Non-pigmented ciliary epithelial cell (primary cell): Measurements from ENCODE around the gene KCNQ1.
A peak's percentile ranks its signal among the peaks of the same experiment; 100 is the strongest.

Experiments
- DNase-seq: peaks from one replicate; pipeline ENCODE4 v3.0.0-alpha.2; 2010; ENCODE audit warnings: low read depth

KCNQ1 gene

GRCh38 chr11:2766166-2766565, 321.4 kb downstream of the KCNQ1 start:
- no peak for DNase-seq

DNA sequence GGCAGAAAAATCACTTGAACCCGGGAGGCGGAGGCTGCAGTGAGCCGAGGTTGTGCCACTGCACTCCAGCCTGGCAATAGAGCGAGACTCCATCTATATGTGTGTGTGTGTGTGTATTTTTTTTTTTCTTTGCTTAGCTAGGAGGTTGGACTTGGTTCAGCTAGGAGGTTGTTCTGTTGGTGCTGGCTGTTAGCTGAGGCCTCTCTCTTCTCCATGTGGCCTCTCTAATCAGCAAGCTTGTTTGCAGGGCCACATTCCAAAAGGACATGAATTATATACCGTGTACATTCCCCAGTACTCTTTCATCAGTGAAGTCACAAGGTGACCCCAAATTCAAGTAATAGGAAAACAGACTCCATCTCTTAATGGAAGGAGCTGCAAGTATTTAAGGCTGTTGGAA, 322.3 kb downstream of the KCNQ1 start:
- no peak for DNase-seq

- no peak for DNase-seq
Measured at GRCh38 chr11:2767801-2768200, 323.0 kb downstream of the KCNQ1 start.

- DNase-seq = peak; percentile 30
Measured at GRCh38 chr11:2768471-2769408, 323.9 kb downstream of the KCNQ1 start.

DNA sequence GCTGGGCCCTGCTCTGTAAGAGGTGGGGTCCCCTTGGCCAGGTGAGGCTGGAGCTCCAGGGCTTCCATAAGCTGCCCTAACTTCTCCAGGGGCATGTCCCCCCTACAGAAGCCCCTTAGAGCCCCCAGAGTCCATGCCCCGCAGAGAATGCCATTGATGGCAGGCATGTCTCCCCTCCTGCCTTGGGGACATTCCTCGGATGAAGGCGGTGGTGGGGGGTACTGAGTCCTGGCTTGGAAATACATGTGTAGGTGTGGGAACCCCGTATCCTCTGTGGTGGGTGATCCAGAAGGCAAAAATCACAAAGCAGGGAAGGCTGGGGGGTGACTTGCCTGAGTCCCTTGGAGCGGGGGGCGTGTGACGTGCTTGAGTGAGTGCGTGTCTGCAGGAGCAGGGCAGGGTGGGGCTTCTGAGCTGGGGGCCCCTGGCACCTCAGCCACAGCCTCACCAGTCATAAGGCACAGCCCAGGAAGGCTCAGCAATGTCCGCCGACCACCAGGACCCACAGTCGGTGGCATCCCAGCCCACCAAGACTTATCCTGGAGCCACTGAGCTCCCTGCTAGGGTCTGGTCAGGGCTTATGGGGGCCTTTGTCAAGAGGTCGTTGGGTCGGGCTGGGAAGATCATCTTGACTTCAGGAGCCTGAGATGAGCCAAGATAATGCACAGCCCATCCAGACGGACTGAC, 324.7 kb downstream of the KCNQ1 start:
- DNase-seq = no peak

DNA sequence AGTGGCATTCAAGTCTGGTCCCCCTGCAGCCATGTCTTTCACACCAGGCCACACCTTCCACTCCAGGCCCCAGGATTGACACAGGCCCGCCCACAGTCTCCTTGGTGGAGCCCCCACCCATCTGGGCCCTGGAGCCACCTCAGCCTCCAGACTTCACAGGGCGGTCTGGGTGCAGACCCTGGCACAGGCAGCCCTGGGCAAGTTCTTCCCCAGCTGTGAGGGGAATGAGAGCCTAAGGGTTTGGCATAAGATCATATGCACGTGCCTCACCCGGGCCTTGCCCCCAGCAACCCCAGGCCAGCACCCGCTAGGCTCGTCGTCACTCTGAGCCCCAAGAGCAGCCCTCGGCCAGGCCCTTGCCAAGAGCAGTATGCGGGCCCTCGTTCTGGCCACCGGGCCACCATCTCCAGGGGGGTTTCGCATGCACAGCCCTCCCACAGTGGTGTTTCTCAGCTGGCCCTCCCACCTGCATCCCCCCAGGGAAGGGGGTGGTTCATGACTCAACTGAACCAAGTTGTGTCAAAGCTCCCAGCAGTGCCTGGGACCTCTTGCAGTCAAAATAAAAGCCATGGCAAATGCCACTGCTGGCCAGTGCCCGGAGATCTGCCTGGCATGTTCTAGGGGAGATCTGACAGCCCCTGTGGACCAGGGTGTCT, 325.4 kb downstream of the KCNQ1 start:
- DNase-seq = no peak

GRCh38 chr11:2770761-2771301, 326.0 kb downstream of the KCNQ1 start:
- no peak for DNase-seq

DNA sequence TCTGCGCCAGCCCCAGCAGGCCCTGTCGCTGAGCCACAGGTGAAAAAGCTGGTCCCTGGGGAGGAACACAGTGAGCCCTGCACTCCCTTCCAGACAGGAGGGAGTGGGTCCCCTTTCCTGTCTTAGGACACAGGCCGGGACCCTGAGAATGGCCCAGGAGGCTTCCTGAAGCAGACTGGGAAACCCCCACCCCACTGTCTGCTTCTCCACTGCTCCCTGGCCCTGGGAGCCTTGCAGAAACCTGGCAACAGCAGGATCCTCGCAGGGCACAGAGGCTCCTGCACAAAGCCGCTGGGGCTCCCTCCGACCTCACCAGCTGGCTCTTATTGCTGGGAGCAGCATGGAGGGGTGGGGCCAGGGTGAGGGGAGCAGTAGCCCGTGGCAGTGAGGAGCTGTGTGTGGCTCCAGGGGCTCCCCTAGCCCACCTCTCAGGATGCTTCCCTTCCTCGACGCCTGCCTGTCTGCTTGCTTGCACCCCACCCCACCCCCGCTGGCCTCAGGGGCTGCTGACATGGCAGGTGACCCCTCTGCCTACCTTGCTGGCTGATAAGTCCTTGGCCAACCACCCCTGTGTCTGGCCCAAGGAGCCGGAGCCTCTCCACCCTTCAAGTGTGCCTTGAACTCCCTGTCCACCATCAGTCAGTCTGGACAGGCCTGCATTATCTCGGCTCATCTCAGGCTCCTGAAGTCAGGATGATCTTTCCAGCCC, 327.1 kb downstream of the KCNQ1 start:
- DNase-seq = no peak

DNA sequence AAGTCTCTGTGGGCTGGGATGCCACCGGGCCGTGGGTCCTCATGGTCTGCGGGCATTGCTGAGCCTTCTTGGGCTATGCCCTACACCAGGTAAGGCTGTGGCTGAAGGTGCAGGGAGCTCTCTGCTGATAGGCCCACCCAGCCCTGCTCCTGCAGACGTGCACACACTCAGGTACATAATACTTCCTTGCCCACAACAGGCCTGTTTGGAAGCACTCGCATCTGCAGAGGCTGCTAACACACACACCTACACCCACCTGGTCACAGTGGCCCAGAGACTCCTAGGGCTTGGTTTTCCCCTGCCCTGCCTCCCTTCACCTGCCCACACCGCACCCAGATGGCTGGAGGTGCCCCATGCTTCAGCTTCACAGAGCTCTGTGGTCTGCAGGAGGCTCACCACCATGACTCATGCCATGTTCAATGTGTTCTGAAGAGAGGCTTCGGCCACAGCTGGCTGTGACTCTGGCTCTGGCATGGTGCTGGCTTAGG, 327.8 kb downstream of the KCNQ1 start:
- DNase-seq = peak; percentile 11

DNA sequence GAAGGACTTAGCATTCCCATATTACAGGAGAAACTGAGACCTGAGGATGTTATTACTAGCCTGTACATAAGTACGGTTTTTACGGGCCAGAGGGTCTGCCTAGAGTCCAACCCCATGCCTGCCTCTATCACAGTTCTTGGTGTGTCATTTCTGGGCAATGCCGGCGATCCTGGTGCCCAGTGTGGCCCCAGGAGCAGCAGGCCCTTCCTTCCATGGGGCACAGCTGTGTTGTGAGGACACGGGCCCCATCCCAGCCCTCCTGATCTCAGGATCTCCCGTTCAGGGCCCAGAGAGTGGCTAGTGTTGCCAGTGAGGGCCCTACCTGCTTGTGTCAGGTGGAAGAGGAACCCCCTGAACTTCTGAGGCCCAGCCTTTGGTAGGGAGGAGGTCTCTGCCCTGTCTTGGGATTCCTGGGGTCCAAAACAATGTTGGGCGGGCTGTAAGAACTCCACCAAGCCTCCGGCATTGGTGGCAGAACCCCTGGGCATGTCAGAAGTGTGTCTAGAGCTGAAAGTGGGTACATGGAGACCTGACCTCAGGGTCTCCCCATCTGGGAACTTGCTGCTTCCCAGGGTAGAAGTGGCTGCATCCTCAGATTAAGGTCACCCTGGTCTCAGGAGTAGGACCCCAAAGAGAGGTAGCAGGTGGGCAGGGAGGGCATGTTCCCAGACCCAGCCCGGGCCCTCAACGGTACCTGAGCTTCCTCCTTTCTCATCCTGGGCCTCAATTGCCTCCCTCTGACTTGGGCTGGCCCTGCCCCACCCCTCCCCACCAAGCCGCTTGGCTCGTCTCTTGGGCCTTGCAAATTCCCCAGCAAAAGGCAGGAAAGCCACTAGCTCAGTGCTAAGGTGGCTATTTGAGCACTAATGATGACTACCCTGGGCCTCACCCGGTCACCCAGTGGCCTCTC, 329.6 kb downstream of the KCNQ1 start:
- no peak for DNase-seq

DNA sequence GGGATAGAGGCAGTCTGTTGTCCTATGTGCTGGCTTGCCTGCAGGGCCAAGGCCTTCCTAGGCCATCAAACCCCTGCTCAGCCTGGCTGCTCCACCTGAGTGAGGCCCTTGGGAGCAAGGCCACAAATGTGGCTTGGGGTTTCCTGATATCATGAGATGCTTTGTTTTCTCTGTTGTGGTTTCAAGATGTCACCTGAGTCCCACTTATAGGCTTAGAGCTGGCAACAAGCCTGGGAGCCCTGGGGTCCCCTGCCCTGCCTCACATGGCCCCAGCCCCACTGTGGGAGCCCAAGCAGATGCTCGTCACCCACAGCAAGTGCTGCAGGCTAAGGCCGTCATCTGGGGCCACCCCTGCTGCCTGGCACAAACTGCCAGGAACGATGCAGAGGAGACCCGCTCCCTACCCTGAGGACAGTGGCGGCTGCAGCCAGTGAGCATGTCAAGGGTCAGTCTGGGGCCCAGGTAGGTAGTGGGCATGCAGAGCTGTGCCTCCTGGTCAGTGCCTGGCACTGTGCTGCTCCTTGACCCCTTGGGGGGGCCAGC, 330.3 kb downstream of the KCNQ1 start:
- DNase-seq = no peak

DNA sequence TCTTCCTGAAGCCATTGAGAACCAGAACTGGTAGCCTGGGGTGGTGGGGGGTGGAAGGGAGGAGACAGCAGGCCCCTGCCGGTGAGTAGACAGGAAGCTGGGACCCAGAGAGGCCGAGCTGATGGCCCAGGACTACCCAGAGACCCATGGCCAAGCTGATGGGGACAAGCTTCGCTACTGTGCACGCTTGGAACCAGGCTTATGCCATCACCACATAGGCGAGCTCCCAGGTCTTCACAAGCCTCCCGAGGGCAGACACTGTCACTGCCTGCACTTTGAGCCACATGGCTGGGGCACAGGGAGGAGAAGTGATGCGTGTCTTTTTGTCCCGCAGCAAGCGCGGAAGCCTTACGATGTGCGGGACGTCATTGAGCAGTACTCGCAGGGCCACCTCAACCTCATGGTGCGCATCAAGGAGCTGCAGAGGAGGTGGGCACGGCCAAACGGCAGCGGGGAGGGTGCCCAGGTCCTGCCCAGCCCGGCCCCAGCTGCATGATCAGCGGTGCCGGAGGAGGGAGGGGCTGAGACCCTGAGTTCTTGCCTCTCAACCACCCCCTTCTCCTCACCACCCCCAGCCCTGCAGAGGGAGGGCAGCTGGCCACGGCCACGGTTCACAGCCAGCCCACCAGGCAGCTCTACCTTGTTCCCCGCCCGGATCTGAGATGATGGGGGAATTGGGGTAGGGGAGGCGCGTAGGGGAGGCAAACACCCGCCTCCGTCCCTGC, 331.0 kb downstream of the KCNQ1 start:
- DNase-seq = no peak

DNA sequence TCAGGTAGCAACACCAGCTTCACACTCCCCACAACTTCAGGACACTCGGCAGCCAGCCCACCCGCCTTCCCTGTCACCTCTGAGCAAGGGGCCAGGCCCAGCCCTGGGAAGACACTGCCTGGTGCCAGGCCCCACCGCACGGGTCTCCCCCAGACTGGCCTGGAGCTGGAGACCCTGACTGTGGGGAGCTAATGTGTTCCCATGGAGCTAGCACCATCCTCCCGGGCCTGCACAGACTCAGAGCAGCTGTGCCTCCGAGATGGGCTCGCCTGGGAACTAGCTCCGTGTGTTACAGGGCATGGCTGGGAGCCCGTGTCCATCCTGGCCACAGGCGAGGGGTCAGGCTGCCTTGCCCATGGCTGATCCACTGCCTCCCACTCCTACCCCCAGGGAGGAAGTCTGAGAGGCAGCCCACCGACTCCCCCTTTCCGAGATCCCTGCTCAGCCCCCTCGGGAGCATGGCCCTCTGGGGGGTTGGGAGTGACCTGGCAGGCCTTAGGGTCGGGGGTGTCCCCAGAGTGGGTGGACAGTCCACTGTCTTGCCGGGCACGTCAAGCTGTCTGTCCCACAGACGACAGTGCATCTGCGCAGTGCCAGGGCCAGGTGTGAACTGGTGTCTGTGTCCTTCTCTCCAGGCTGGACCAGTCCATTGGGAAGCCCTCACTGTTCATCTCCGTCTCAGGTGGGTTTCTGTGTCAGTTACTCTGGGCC, 331.7 kb downstream of the KCNQ1 start:
- DNase-seq = no peak

- DNase-seq = no peak
Measured at GRCh38 chr11:2777386-2777785, 332.6 kb downstream of the KCNQ1 start.

DNA sequence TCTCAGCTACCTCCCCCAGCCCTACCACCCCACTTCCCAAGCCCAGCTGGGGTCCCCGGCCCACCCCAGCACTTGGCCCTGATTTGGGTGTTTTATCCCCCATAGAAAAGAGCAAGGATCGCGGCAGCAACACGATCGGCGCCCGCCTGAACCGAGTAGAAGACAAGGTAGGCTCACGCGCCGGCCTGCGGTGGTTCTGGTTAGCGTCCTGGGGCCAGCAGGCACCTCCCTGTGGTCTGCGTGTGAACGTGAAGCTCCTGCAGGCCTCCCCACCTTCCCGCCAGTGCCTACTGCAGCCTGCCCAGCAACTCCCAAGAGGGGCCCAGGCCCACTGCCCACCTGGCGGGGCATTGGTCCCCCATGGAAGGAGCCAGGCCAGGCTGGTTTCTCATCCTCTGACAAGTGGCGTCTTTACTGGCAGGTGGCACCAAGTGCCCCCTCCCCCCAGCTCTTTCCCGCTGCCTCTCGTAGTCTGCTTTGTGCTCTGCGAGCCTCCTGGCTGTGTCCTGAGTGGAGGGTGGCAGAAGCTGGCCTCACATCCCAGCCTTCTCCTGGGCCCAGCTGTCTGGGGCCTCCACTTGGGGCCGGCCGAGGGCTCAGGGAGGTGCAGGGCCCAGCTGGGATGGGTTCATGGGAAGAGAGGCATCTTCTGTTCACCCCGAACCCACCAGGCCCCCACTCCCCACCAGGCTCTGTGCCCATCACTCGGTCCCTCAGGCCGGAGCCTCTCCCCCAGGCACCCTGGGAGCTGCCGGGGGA, 333.2 kb downstream of the KCNQ1 start:
- DNase-seq = no peak

GRCh38 chr11:2778630-2779498, 334.1 kb downstream of the KCNQ1 start:
- DNase-seq = peak; percentile 18

DNA sequence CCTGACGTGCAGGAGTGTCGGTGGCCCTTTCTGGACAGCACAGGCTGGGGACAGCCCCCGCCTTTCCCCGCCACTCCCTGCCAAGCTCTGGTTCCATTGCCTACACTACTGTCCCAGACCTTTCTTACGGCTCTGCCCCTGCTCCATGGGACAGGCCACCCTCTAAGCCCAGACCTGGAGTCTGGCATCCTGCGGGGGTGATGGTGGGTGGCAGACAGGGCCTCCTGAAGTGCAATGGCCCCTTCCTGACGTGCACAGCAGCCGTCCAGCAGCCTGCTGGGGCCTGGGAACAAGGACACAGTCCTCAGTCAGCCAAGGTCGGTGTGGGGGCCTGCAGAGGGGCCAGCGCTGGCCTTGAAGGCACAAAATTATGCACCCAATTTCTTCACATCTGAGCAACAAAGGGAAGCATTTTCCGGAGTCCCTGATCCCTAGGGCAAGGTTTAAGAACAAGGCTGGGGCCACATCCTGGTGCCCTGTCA, 334.7 kb downstream of the KCNQ1 start:
- DNase-seq = no peak
